Nephron (organoid): ENCODE results near the gene AFMID.

Experiments used
- H3K27ac Mint-ChIP-seq, 3 experiments: 2 replicates each; pipeline ENCODE4 v1.8.0; 2020; ENCODE audit warnings: mixed read lengths in 3 of 3, mild to moderate bottlenecking in 2 of 3, moderate library complexity in 1 of 3
- H3K27me3 Mint-ChIP-seq: 2 replicates; pipeline ENCODE4 v1.8.0; 2021; ENCODE audit warnings: low read depth, mild to moderate bottlenecking, moderate library complexity, mixed read lengths
- H3K36me3 Mint-ChIP-seq: 2 replicates; pipeline ENCODE4 v1.8.0; 2020; ENCODE audit warnings: low read depth, mixed read lengths
- H3K4me1 Mint-ChIP-seq: 2 replicates; pipeline ENCODE4 v1.8.0; 2020; ENCODE audit warnings: mixed read lengths
- H3K4me3 Mint-ChIP-seq, 3 experiments: 2 replicates each; pipeline ENCODE4 v1.8.0; 2020; ENCODE audit warnings: mild to moderate bottlenecking in 3 of 3, mixed read lengths in 3 of 3, moderate library complexity in 2 of 3
- H3K9me3 Mint-ChIP-seq: 2 replicates; pipeline ENCODE4 v1.8.0; 2020; ENCODE audit warnings: mixed read lengths
- CTCF ChIP-seq, 3 experiments: fragments of 200-600 bp; sonication (generic); IDR thresholded peaks; one replicate each; pipeline ENCODE4 v1.5.0; 2021; ENCODE audit warnings: antibody characterized with exemption in 3 of 3; ENCODE audit not compliant: unreplicated experiment in 3 of 3

Gene AFMID

GRCh38 chr17:78240839-78241238, 53.7 kb downstream of the AFMID start:
- H3K4me3 Mint-ChIP-seq = no peak overlapping the region
- no peak for TF ChIP-seq CTCF (IDR thresholded peaks at IDR 0.05; ENCODE audit: unreplicated experiment in 3 of 3)

GRCh38 chr17:78241277-78242023, 54.3 kb downstream of the AFMID start:
- Mint-ChIP-seq H3K4me3 (no peak overlapping the region), H3K36me3 (no peaks in the 10 kb centered on the region), H3K27ac (no peak overlapping the region), H3K9me3 (peaks cover 6% of the 10 kb centered on the region), H3K27me3 (no peaks in the 10 kb centered on the region), H3K4me1 (peaks cover 19% of the 10 kb centered on the region)
- no peak for TF ChIP-seq CTCF (IDR thresholded peaks at IDR 0.05; ENCODE audit: unreplicated experiment in 3 of 3)

More at GRCh38 chr17:78240839-78241238, 53.7 kb downstream of the AFMID start:
- Mint-ChIP-seq H3K27me3 (no peaks in the 10 kb centered on the region), H3K9me3 (peaks cover 6% of the 10 kb centered on the region), H3K36me3 (no peaks in the 10 kb centered on the region), H3K4me1 (peaks cover 19% of the 10 kb centered on the region), H3K27ac (no peak overlapping the region)

- Mint-ChIP-seq H3K4me3 (no peak overlapping the region), H3K4me1 (peaks cover 17% of the 10 kb centered on the region), H3K27ac (no peak overlapping the region), H3K9me3 (peaks cover 10% of the 10 kb centered on the region), H3K27me3 (peaks cover 5% of the 10 kb centered on the region), H3K36me3 (no peaks in the 10 kb centered on the region)
- no peak for TF ChIP-seq CTCF (IDR thresholded peaks at IDR 0.05; ENCODE audit: unreplicated experiment in 3 of 3)
These were observed 55.0 kb downstream of the AFMID start for GRCh38 chr17:78242024-78242742.

- Mint-ChIP-seq H3K36me3 (no peaks in the 10 kb centered on the region), H3K27ac (peak overlapping the region in 2 of 3 experiments; percentile 31 to 47), H3K4me1 (peaks cover 7% of the 10 kb centered on the region), H3K27me3 (peaks cover 8% of the 10 kb centered on the region), H3K4me3 (no peak overlapping the region), H3K9me3 (peaks cover 10% of the 10 kb centered on the region)
- TF ChIP-seq CTCF (IDR thresholded peaks at IDR 0.05; ENCODE audit: unreplicated experiment in 3 of 3) = no peak
These were observed 60.1 kb downstream of the AFMID start for GRCh38 chr17:78247304-78247703.

GRCh38 chr17:78248051-78248914, 61.1 kb downstream of the AFMID start:
- no peak overlapping the region for H3K27ac Mint-ChIP-seq
- peaks cover 10% of the 10 kb centered on the region for H3K9me3 Mint-ChIP-seq
- no peak overlapping the region for H3K4me3 Mint-ChIP-seq

More at GRCh38 chr17:78248051-78248914, 61.1 kb downstream of the AFMID start:
- TF ChIP-seq CTCF (IDR thresholded peaks at IDR 0.05; ENCODE audit: unreplicated experiment in 3 of 3) = no peak
- H3K27me3 Mint-ChIP-seq = peaks cover 8% of the 10 kb centered on the region
- H3K4me1 Mint-ChIP-seq = peaks cover 7% of the 10 kb centered on the region
- H3K36me3 Mint-ChIP-seq = no peaks in the 10 kb centered on the region
